SK-N-SH treated with all-trans-retinoic acid at 6 μM for 48 hours (cell line): ENCODE measurements around the gene VPS13D.
"Not testable (repeated sequence)": the region's sequence is repeated elsewhere in the genome, so short reads cannot be mapped to it uniquely, and the experiment has no call there.

Experiments
- ATAC-seq: fragments of 200-7000 bp; cut with Tn5 transposase; 3 replicates; pipeline ENCODE4 v1.9.1; 2020; ENCODE audit warnings: mild to moderate bottlenecking, moderate library complexity
- ARNTL ChIP-seq: fragments of 450-650 bp; formaldehyde crosslinking; IDR thresholded peaks from 2 replicates; pipeline ENCODE4 v1.5.0; 2020; ENCODE audit warnings: low read depth, mild to moderate bottlenecking, moderate library complexity, borderline replicate concordance
- BACH2 ChIP-seq: fragments of 250-450 bp; sonication (Bioruptor Pico); IDR thresholded peaks from 2 replicates; pipeline ENCODE4 v1.9.0; 2021; ENCODE audit warnings: mild to moderate bottlenecking, borderline replicate concordance
- CREB5 ChIP-seq: fragments of 250-450 bp; sonication (Bioruptor Pico); IDR thresholded peaks from 2 replicates; pipeline ENCODE4 v1.5.1; 2020; ENCODE audit warnings: low read depth, mild to moderate bottlenecking, moderate library complexity
- CSRNP3 ChIP-seq: fragments of 250-450 bp; sonication (Bioruptor Pico); IDR thresholded peaks from 2 replicates; pipeline ENCODE4 v1.5.1; 2021; ENCODE audit warnings: mild to moderate bottlenecking, moderate library complexity
- ESRRG ChIP-seq: fragments of 250-450 bp; sonication (Bioruptor Pico); IDR thresholded peaks from 2 replicates; pipeline ENCODE4 v1.6.1; 2021; ENCODE audit warnings: mild to moderate bottlenecking
- GLIS3 ChIP-seq: fragments of 250-450 bp; sonication (Bioruptor Pico); IDR thresholded peaks from 2 replicates; pipeline ENCODE4 v1.5.0; 2020; ENCODE audit warnings: mild to moderate bottlenecking, moderate library complexity
- ISL1 ChIP-seq: fragments of 250-450 bp; sonication (Bioruptor Pico); IDR thresholded peaks from 2 replicates; pipeline ENCODE4 v2.1.2; 2022; ENCODE audit warnings: mild to moderate bottlenecking, moderate library complexity
- OSR1 ChIP-seq: fragments of 250-450 bp; sonication (Bioruptor Pico); IDR thresholded peaks from 2 replicates; pipeline ENCODE4 v1.8.0; 2022; ENCODE audit warnings: moderate library complexity, mild to moderate bottlenecking, inconsistent platforms
- POU6F1 ChIP-seq: fragments of 250-450 bp; sonication (Bioruptor Pico); IDR thresholded peaks from 2 replicates; pipeline ENCODE4 v1.8.0; 2021; ENCODE audit warnings: low read depth, mild to moderate bottlenecking, moderate library complexity, borderline replicate concordance
- PPARA ChIP-seq: fragments of 250-450 bp; sonication (Bioruptor Pico); IDR thresholded peaks from 2 replicates; pipeline ENCODE4 v1.5.0; 2020; ENCODE audit warnings: mild to moderate bottlenecking, borderline replicate concordance
- RARB ChIP-seq: fragments of 250-450 bp; sonication (Bioruptor Pico); IDR thresholded peaks from 2 replicates; pipeline ENCODE4 v1.8.0; 2021; ENCODE audit warnings: mild to moderate bottlenecking, moderate library complexity
- SNAI2 ChIP-seq: fragments of 250-450 bp; sonication (Bioruptor Pico); IDR thresholded peaks from 2 replicates; pipeline ENCODE4 v1.5.0; 2020; ENCODE audit warnings: mild to moderate bottlenecking, moderate library complexity
- TCF4 ChIP-seq: fragments of 250-450 bp; sonication (Bioruptor Pico); IDR thresholded peaks from 2 replicates; pipeline ENCODE4 v1.8.0; 2021; ENCODE audit warnings: mild to moderate bottlenecking, moderate library complexity, borderline replicate concordance
- TOX ChIP-seq: fragments of 250-450 bp; sonication (Bioruptor Pico); IDR thresholded peaks from 2 replicates; pipeline ENCODE4 v1.8.0; 2021; ENCODE audit warnings: mild to moderate bottlenecking, moderate library complexity, borderline replicate concordance
- TSHZ2 ChIP-seq: fragments of 250-450 bp; sonication (Bioruptor Pico); IDR thresholded peaks from 2 replicates; pipeline ENCODE4 v1.5.0; 2020; ENCODE audit warnings: mild to moderate bottlenecking, moderate library complexity
- ZFP3 ChIP-seq: fragments of 250-450 bp; sonication (Bioruptor Pico); IDR thresholded peaks from 2 replicates; pipeline ENCODE4 v1.5.0; 2020; ENCODE audit warnings: mild to moderate bottlenecking, moderate library complexity
- ZFP30 ChIP-seq: fragments of 450-650 bp; formaldehyde crosslinking; IDR thresholded peaks from 2 replicates; pipeline ENCODE4 v1.5.0; 2022; ENCODE audit warnings: mild to moderate bottlenecking, moderate library complexity
- ZNF565 ChIP-seq: fragments of 450-650 bp; formaldehyde crosslinking; conservative IDR thresholded peaks from 2 replicates; pipeline ENCODE4 v1.5.0; 2020; ENCODE audit warnings: low read depth, mild to moderate bottlenecking, moderate library complexity
- ZNF70 ChIP-seq: fragments of 450-650 bp; formaldehyde crosslinking; IDR thresholded peaks from 2 replicates; pipeline ENCODE4 v1.5.0; 2020; ENCODE audit warnings: mild to moderate bottlenecking, moderate library complexity
- ZNF8 ChIP-seq: fragments of 450-650 bp; formaldehyde crosslinking; IDR thresholded peaks from 2 replicates; pipeline ENCODE4 v1.5.0; 2020; ENCODE audit warnings: mild to moderate bottlenecking, moderate library complexity

Gene VPS13D

GRCh38 chr1:12316331-12316730 lies 86.5 kb downstream of the VPS13D start (continued):
- no peak for TF ChIP-seq ISL1 (CRISPR knock-in tag)
- no peak for TF ChIP-seq SNAI2 (CRISPR knock-in tag)
- TF ChIP-seq CREB5 (CRISPR knock-in tag) = no peak
- TF ChIP-seq ZFP30 (CRISPR knock-in tag) = no peak
- no peak for TF ChIP-seq ZFP3 (CRISPR knock-in tag)
- no peak for TF ChIP-seq TOX (CRISPR knock-in tag)
- TF ChIP-seq POU6F1 = no peak
- no peak for TF ChIP-seq OSR1 (CRISPR knock-in tag)
- no peak for TF ChIP-seq ZNF70 (CRISPR knock-in tag)
- TF ChIP-seq RARB (CRISPR knock-in tag) = no peak
- TF ChIP-seq, all 23 proteins: peak for 0

- TF ChIP-seq ZNF70 (CRISPR knock-in tag) (no peak), OSR1 (CRISPR knock-in tag) (no peak), PPARA (CRISPR knock-in tag) (no peak), TSHZ2 (CRISPR knock-in tag) (no peak), GLIS3 (CRISPR knock-in tag) (no peak)
- no peak for ATAC-seq
Observed at GRCh38 chr1:12320486-12320885, 90.7 kb downstream of the VPS13D start.

GRCh38 chr1:12324423-12324822 lies 94.6 kb downstream of the VPS13D start:
- TF ChIP-seq TOX (CRISPR knock-in tag) (no peak), ESRRG (CRISPR knock-in tag) (no peak), TCF4 (no peak), ISL1 (CRISPR knock-in tag) (no peak), ZNF8 (no peak)
- no peak for ATAC-seq

GRCh38 chr1:12324973-12325372 lies 95.1 kb downstream of the VPS13D start:
- ATAC-seq = not testable (repeated sequence)

- ATAC-seq = no peak
Observed at GRCh38 chr1:12326986-12327385, 97.2 kb downstream of the VPS13D start.

More at GRCh38 chr1:12326986-12327385, 97.2 kb downstream of the VPS13D start:
- TF ChIP-seq ZFP3 (CRISPR knock-in tag) (no peak), OSR1 (CRISPR knock-in tag) (no peak), PPARA (CRISPR knock-in tag) (no peak), BACH2 (no peak), GLIS3 (CRISPR knock-in tag) (no peak), ZNF70 (CRISPR knock-in tag) (no peak), TOX (CRISPR knock-in tag) (no peak), ARNTL (no peak), CSRNP3 (CRISPR knock-in tag) (no peak), CREB5 (CRISPR knock-in tag) (no peak), TSHZ2 (CRISPR knock-in tag) (no peak), SNAI2 (CRISPR knock-in tag) (no peak), ZNF565 (CRISPR knock-in tag) (no peak), ISL1 (CRISPR knock-in tag) (no peak), ESRRG (CRISPR knock-in tag) (no peak), RARB (CRISPR knock-in tag) (no peak), POU6F1 (no peak), ZFP30 (CRISPR knock-in tag) (no peak), TCF4 (no peak)
